OCI-LY3 (cell line): ENCODE data around the gene TRERF1.

Source experiments
- EZH2phosphoT487 ChIP-seq: fragments of 200-600 bp; shearing (Covaris generic); IDR thresholded peaks from 2 replicates; pipeline ENCODE4 v1.6.1; 2018; ENCODE audit warnings: antibody characterized with exemption, mixed run types, low read depth
- TF ChIP-seq, protein P1 (sequence below): fragments of 200-600, 300-600 bp; sonication (generic); IDR thresholded peaks from 2 replicates; pipeline ENCODE4 v1.5.1; 2014; ENCODE audit warnings: antibody characterized with exemption, low read length, low read depth

DNA sequence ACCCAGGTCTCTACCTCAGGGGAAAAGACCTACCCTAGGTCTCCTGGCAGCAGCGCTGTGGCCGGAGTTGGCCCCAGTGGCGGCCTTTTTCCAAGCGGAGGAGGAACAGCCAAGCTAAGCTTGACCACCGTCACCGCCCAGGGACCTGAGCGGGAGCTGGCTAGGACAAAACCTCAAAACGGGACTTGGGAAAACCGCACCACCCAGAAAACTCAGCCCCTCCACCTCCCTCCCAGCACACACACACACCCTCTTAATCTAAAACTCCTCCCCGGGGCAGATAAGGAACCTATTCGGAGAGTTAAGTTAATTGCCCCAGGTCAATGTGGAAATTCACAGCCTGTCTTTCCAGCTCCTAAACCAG, 2.7 kb upstream of the TRERF1 start:
- TF ChIP-seq, protein P1, sequence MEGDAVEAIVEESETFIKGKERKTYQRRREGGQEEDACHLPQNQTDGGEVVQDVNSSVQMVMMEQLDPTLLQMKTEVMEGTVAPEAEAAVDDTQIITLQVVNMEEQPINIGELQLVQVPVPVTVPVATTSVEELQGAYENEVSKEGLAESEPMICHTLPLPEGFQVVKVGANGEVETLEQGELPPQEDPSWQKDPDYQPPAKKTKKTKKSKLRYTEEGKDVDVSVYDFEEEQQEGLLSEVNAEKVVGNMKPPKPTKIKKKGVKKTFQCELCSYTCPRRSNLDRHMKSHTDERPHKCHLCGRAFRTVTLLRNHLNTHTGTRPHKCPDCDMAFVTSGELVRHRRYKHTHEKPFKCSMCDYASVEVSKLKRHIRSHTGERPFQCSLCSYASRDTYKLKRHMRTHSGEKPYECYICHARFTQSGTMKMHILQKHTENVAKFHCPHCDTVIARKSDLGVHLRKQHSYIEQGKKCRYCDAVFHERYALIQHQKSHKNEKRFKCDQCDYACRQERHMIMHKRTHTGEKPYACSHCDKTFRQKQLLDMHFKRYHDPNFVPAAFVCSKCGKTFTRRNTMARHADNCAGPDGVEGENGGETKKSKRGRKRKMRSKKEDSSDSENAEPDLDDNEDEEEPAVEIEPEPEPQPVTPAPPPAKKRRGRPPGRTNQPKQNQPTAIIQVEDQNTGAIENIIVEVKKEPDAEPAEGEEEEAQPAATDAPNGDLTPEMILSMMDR = no peak
- no peak for TF ChIP-seq EZH2phosphoT487
